SK-N-SH (cell line): ENCODE results near the gene APC.

ENCODE experiments used
- FOXM1 ChIP-seq: IDR thresholded peaks from 2 replicates; pipeline ENCODE4 v1.4.0; 2012; ENCODE audit warnings: low read depth, mild to moderate bottlenecking
- JUND ChIP-seq: IDR thresholded peaks from 2 replicates; pipeline ENCODE4 v1.4.0; 2012
- TAF1 ChIP-seq: IDR thresholded peaks from 2 replicates; pipeline ENCODE4 v1.6.1; 2012; ENCODE audit warnings: low read depth, mild to moderate bottlenecking, low read length, moderate library complexity, borderline replicate concordance
- TF ChIP-seq, protein P1 (sequence below): IDR thresholded peaks from 2 replicates; pipeline ENCODE4 v1.4.0; 2012; ENCODE audit warnings: low read depth
- TF ChIP-seq, protein P2 (sequence below): fragments of 200-600 bp; sonication (generic); IDR thresholded peaks from 2 replicates; pipeline ENCODE4 v1.6.1; 2017; ENCODE audit warnings: antibody characterized with exemption, mild to moderate bottlenecking, moderate library complexity

DNA sequence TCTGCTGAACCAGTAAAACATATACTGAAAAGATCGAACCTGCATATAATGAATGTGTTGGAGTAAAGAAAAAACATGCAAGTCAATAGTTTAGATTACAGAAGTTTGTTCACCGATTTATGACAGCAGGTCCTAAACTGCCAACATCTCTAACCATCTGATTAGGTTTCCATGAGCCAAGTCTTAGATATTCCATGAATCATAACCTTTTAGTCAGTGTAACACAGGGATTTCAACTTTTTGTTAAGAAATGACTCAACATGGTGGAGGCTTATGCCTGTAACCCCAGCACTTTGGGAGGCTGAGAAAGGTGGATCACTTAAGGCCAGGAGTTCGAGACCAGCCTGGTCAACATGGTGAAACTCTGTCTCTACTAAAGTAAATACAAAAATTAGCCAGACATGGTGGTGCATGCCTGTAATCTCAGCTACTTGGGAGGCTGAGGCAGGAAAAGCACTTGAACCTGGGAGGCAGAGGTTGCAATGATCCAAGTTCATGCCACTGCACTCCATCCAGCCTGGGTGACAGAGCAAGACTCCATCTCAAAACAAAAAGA, 38.7 kb downstream of the APC start:
- no peak for TF ChIP-seq FOXM1
- peak; percentile 56 for TF ChIP-seq JUND
- TF ChIP-seq, protein P1, sequence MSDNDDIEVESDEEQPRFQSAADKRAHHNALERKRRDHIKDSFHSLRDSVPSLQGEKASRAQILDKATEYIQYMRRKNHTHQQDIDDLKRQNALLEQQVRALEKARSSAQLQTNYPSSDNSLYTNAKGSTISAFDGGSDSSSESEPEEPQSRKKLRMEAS = no peak
- TF ChIP-seq, protein P2, sequence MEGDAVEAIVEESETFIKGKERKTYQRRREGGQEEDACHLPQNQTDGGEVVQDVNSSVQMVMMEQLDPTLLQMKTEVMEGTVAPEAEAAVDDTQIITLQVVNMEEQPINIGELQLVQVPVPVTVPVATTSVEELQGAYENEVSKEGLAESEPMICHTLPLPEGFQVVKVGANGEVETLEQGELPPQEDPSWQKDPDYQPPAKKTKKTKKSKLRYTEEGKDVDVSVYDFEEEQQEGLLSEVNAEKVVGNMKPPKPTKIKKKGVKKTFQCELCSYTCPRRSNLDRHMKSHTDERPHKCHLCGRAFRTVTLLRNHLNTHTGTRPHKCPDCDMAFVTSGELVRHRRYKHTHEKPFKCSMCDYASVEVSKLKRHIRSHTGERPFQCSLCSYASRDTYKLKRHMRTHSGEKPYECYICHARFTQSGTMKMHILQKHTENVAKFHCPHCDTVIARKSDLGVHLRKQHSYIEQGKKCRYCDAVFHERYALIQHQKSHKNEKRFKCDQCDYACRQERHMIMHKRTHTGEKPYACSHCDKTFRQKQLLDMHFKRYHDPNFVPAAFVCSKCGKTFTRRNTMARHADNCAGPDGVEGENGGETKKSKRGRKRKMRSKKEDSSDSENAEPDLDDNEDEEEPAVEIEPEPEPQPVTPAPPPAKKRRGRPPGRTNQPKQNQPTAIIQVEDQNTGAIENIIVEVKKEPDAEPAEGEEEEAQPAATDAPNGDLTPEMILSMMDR = no peak
- TF ChIP-seq TAF1 = no peak
